Endothelial cell of coronary artery (primary cell): Measurements from ENCODE around the gene DCC. TPM values are rescaled to one million over a fixed set of nuclear protein-coding genes. Genes with fewer than 3 reads are reported as not detected.

Experiments used
- total RNA-seq: library from RNA; depleted of rRNA; stranded (reverse); fragments of >200 nt; gene quantifications from 2 replicates; pipeline ENCODE4 v1.2.3, GENCODE V29; 2014

DCC gene
- under 0.01 TPM in 1 of 2 replicates, not detected in the other for total RNA-seq

GRCh38 chr18:52339891-52340371 lies at the start of gene DCC:
Gene DCC (plus strand): TSS chr18:52340197. CDS start chr18:52340788, 591 bp downstream.

